ELF-1 (cell line): ENCODE data around the gene OR4C6.

ENCODE experiments used
- DNase-seq: peaks from one replicate; pipeline ENCODE4 v3.0.0-alpha.2; 2016; ENCODE audit warnings: low read depth, low spot score

Gene OR4C6

DNA sequence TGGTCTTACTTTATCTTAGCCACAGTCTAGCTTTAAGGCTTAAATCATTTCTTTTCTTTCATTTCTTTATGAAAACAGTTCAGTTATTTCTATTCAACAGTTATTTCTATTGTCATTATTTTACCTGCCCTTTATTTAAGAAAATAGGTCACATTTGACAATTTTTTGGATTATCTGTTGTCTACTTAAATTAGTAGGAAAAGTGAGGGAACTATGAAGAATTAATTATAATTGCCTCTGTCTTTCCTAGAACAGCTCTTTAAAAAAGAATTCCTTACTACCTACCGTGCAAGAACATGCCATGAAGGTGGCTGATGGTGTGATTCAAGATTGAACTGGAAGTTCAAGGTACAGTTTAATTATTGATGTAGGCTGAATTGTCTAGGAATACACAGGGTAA lies at the start of gene OR4C6:
Gene OR4C6 (plus strand): TSS at position 301 of the 400 bp plus-strand sequence. CDS start 2,966 bp downstream, outside the sequence.
- DNase-seq, result no peak

DNA sequence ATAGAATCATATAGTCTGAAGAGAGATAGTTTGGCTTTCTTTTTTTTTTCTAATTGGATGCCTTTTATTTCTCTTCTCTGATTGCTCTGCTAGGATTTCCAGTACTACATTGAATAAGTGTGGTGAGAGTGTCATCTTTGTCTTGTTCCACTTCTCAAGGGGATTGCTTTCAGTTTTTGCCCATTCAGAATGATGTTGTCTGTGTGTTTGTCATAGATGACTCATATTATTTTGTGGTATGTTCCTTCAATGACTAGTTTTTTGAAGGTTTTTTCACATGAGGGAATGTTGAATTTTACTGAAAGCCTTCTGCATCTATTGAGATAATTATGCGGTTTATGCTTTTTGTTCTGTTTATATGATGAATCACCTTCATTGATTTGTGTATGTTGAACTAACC lies 37.5 kb upstream of the OR4C6 start:
- DNase-seq, result no peak

DNA sequence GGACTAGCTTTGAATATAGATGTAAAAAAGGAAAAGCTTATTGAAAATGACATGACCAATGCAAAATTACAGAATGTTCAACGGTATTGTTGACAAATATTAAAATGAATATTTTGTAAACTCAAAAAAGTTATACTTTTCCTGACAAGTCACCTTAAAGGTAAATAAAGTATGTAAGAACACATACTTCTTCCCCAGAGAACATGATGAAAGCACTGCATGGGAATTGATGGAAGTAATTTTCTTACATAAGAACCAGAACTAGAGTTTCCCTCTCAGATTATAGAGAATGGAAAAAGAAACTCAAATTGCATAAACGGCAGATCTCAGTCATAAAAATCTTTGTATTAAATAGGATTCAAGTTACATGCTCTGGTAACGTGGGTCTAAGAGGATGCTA lies 27.2 kb upstream of the OR4C6 start, which contains the start of gene OR4P4:
Gene OR4P4 (plus strand): TSS at position 301 of the 400 bp plus-strand sequence.
- no peak for DNase-seq

DNA sequence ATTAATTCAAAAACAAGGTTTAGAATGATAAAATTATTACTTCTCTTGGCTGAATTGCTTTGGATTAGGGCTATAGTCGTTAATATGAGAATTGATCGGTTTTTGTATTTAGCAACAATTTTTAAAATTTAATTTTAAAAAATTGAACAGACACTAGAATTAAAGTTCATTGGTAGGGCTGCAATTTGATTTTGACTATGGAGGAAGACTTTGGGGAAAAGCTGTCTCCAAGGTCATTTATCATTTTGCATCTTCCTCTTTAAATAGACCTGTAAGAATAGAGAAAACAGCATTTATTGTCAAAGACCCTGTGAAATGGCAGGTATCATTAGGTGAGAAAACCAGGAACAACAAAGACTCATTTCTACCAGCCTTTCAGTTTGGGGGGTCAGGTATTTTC lies 14.0 kb upstream of the OR4C6 start, which contains the start of gene OR4S2:
Gene OR4S2 (plus strand): TSS at position 301 of the 400 bp plus-strand sequence. CDS start 2,577 bp downstream, outside the sequence.
- no peak for DNase-seq

DNA sequence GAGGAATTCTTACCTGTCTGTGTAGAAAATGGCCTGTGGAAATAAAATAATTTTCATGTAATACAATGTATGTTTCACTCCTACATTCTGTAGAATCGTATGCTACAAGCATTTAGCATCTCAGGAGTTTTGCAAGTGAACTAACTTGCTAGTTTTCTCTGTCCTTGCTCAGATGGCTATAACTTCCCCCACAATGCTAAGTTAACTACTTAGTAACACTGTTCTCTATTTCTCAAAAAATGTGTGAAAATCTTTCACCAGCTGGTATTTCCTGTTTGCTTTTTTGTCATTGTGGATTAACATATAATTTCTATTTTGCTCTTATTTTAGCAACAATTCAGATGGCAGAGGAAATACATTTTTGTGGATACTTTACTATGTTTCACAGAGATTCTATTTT lies 9.4 kb upstream of the OR4C6 start:
- DNase-seq, result no peak

GRCh38 chr11:55655096-55655495 lies 6.9 kb upstream of the OR4C6 start:
- no peak for DNase-seq

GRCh38 chr11:55658031-55658573 lies 3.9 kb upstream of the OR4C6 start:
- no peak for DNase-seq

DNA sequence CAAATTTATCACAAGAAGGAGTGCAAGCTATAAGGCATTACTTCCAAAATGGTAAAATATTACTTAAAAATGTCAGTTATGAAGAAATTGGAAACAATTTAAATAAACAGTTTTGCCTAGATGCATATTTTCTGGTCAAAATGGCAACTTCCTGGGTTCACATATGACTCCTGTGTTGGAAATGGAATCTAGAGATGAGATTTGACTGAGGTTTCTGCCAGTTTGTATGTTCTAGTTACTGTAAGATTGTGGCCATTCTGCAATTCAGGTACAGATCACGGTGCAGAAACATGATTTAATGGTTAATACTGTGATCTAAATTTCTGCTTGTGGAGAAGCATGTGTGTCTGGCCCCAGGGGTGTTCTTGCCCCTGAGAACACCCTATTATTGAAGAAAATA lies 3.4 kb upstream of the OR4C6 start:
- DNase-seq, result no peak

DNA sequence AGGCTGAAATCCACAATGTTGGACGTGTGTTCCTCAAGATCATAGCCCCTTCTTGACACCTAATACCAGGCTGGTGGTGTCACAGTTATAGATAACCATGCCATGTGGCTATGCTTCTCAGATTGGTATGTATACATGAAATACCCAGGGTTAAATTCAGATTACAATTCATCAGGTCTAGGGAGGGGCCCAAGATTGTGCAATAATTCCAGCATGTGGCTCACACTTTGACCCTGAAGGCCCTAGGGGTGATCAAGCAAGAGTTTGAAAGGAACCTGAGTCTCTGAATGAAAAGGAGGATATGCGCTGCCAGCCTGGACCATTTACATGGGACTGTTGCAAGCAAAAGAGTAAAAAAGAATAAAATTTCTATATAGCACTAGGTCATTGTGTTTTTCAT lies 7.4 kb downstream of the OR4C6 start:
- no peak for DNase-seq

DNA sequence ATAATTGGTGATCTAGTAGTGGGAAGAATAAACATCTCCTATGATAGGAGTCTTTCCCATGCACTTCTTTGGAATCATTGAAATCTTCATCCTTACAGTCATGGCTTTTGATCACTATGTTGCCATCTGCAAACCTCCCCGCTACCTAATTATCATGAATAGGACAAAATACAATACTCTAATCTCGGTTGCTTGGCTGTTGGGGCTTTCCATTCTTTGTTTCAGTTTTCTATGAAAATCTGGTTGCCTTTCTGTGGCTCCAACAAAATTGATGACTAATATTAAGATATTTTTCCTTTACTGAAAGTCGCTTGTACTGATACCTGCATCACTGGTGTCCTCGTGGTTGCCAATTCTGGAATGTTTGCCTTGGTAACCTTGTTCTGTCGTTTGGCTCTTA lies 11.9 kb downstream of the OR4C6 start:
- DNase-seq, result no peak

DNA sequence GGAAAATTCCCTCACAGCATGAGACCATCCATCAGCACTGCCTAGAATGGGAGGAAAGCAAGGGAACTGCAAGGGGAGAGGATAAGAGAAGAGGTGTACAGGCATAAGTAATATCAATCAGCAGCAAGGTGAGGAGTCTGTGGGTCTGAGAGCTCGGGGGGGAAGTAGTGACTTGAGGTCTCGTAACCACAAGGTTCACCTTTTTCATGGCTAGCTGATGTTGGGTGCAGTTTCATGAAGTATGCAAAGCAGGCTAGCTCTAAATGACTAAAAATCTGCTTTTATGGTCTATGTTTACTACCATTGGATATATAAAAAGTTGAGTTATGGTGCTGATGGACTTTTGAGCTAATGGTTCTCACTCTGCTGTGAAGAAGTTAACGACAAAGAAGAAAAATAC lies 35.8 kb downstream of the OR4C6 start:
- DNase-seq, result no peak

DNA sequence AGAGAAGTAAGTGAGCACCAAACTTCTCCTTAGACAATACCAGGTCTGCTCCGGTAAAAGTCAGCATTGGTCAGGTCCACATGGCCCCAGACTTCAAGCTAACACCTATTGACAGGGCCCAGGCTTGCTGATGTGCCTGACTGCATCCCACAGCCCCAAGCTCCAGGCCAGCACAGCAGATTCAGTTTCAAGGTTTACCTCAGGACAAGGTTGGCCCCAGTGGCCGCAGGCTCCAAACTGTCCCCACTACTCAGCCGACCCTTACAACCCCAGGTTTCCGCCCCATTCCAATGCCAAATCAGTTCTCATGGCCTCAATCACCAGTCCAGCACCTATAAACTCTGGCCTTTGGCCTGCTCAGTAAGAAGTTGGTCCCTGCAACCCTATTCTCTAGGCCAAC lies 39.4 kb downstream of the OR4C6 start:
- DNase-seq, result no peak

DNA sequence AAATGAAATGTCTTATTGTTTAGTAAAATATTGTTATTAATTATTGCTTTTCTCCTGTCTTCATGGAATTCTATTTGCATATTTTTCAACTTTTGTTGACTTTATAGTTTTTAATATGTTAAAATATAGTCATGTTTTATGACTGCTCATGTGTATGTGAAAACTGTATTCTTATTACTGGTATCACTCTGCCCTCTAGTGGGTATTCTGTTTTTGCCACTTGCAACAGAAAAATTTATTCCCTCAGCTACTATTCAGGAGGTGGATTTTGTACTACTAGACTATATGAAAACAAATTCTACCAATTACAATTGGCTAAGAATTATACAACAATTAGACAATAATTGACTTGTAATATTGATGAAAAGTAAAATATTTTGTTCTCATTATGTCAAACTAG lies 45.0 kb downstream of the OR4C6 start:
- no peak for DNase-seq

- peak; percentile 61 for DNase-seq
Observed at GRCh38 chr11:55714982-55715888, 53.2 kb downstream of the OR4C6 start.
